Endometrial microvascular endothelial cells (primary cell): Measurements from ENCODE around the gene ACSS3. TPM values are rescaled to one million over a fixed set of nuclear protein-coding genes. Genes with fewer than 3 reads are reported as not detected.

ENCODE experiments used
- in situ Hi-C: cut with HindIII; loops from 2 replicates; pipeline ENCODE4 v1.10.0; 2017; ENCODE audit warnings: low sequenced_read_pairs, low pct_unique_long_range_greater_than_20kb; ENCODE audit errors: inconsistent ontology term
- total RNA-seq: library from RNA; depleted of rRNA; stranded (reverse); fragments of >200 nt; gene quantifications from one replicate; pipeline ENCODE4 v1.2.3, GENCODE V29; 2015; ENCODE audit errors: inconsistent ontology term

ACSS3 gene
- total RNA-seq, 1 donor from 2014 or later: 0.65 TPM

- in situ Hi-C loops: no loop called here
These were observed 180.2 kb downstream of the ACSS3 start for GRCh38 chr12:81257947-81258551.

GRCh38 chr12:81259360-81259759, 181.5 kb downstream of the ACSS3 start:
- in situ Hi-C loops: no loop called here

GRCh38 chr12:81261508-81262207, 183.8 kb downstream of the ACSS3 start:
- in situ Hi-C loops: no loop called here

- in situ Hi-C loops: no loop called here
These were observed 185.2 kb downstream of the ACSS3 start for GRCh38 chr12:81263072-81263471.

GRCh38 chr12:81270385-81270784, 192.5 kb downstream of the ACSS3 start:
- in situ Hi-C loops: no loop called here

GRCh38 chr12:81274637-81275529, 197.0 kb downstream of the ACSS3 start:
- in situ Hi-C loops: no loop called here

GRCh38 chr12:81284137-81284536, 206.3 kb downstream of the ACSS3 start:
- in situ Hi-C loops: no loop called here

GRCh38 chr12:81288651-81289050, 210.8 kb downstream of the ACSS3 start:
- in situ Hi-C loops: no loop called here

- in situ Hi-C loops: no loop called here
These were observed 216.7 kb downstream of the ACSS3 start for GRCh38 chr12:81294325-81295190.

GRCh38 chr12:81295251-81295650, 217.4 kb downstream of the ACSS3 start:
- in situ Hi-C loops: no loop called here

- in situ Hi-C loops: no loop called here
These were observed 218.9 kb downstream of the ACSS3 start for GRCh38 chr12:81296556-81297305.

- in situ Hi-C loops: no loop called here
These were observed 219.7 kb downstream of the ACSS3 start for GRCh38 chr12:81297601-81298000.

- in situ Hi-C loops: no loop called here
These were observed 222.6 kb downstream of the ACSS3 start for GRCh38 chr12:81300454-81300853.

GRCh38 chr12:81303935-81304334, 226.1 kb downstream of the ACSS3 start:
- in situ Hi-C loops: no loop called here

Other genes starting within 250 kb of the ACSS3 start
- 0.46 TPM for gene LIN7A, start 140.1 kb upstream of the ACSS3 start, total RNA-seq